HG03571 (cell line): Measurements from ENCODE around the gene FGF8.

Experiments
- ATAC-seq: cut with Tn5 transposase; IDR thresholded peaks from one replicate; pipeline ENCODE4 v1.9.1; 2021; ENCODE audit not compliant: unreplicated experiment

The FGF8 gene

GRCh38 chr10:101741938-101742337 lies 34.0 kb downstream of the FGF8 start:
- ATAC-seq, result no peak

- no peak for ATAC-seq
Measured at GRCh38 chr10:101736666-101737065, 39.2 kb downstream of the FGF8 start.

- ATAC-seq, result no peak
Measured at GRCh38 chr10:101732096-101732495, 43.8 kb downstream of the FGF8 start.

GRCh38 chr10:101726115-101726387 lies 49.9 kb downstream of the FGF8 start:
- ATAC-seq, result no peak

GRCh38 chr10:101725296-101726114 lies 50.4 kb downstream of the FGF8 start:
- no peak for ATAC-seq

- no peak for ATAC-seq
Measured at GRCh38 chr10:101724446-101724845, 51.5 kb downstream of the FGF8 start.

- no peak for ATAC-seq
Measured at GRCh38 chr10:101723176-101723575, 52.7 kb downstream of the FGF8 start.

GRCh38 chr10:101721806-101722205 lies 54.1 kb downstream of the FGF8 start:
- ATAC-seq, result no peak

GRCh38 chr10:101720606-101721230 lies 55.2 kb downstream of the FGF8 start:
- ATAC-seq, result no peak
